ENCODE data around the gene MAGEA1.
"Not testable (repeated sequence)": the region's sequence is repeated elsewhere in the genome, so short reads cannot be mapped to it uniquely, and the experiment has no call there.

- TF ChIP-seq CTCF (IDR thresholded peaks at IDR 0.05); POLR2AphosphoS5 (IDR thresholded peaks at IDR 0.05; ENCODE audit: insufficient read depth in 1 of 2, low read depth in 1 of 2); POLR2A (IDR thresholded peaks at IDR 0.05): not testable (repeated sequence)
Measured at GRCh38 chrX:153146288-153146687, 32.8 kb upstream of the MAGEA1 start.

Data from vagina (tissue), 2 donors.